ENCODE measurements around the gene ZFP3.
"Not testable (repeated sequence)": the region's sequence is repeated elsewhere in the genome, so short reads cannot be mapped to it uniquely, and the experiment has no call there.

Gene ZFP3

GRCh38 chr17:5124896-5125295, 46.6 kb downstream of the ZFP3 start:
- not testable (repeated sequence) for DNase-seq (ENCODE audit: low read depth, low spot score)

GRCh38 chr17:5126719-5127488, 48.6 kb downstream of the ZFP3 start:
- DNase-seq (ENCODE audit: low read depth, low spot score): no peak

- no peak for DNase-seq (ENCODE audit: low read depth, low spot score)
These were observed 49.6 kb downstream of the ZFP3 start for GRCh38 chr17:5127910-5128309.

GRCh38 chr17:5128387-5128786, 50.1 kb downstream of the ZFP3 start:
- DNase-seq (ENCODE audit: low read depth, low spot score): not testable (repeated sequence)

GRCh38 chr17:5128905-5129535, 50.8 kb downstream of the ZFP3 start:
- no peak for DNase-seq (ENCODE audit: low read depth, low spot score)

GRCh38 chr17:5129770-5130169, 51.5 kb downstream of the ZFP3 start:
- DNase-seq (ENCODE audit: low read depth, low spot score): not testable (repeated sequence)

- not testable (repeated sequence) for DNase-seq (ENCODE audit: low read depth, low spot score)
These were observed 52.0 kb downstream of the ZFP3 start for GRCh38 chr17:5130261-5130660.

GRCh38 chr17:5130687-5131086, 52.4 kb downstream of the ZFP3 start:
- not testable (repeated sequence) for DNase-seq (ENCODE audit: low read depth, low spot score)

GRCh38 chr17:5131146-5131715, 53.0 kb downstream of the ZFP3 start:
- no peak for DNase-seq (ENCODE audit: low read depth, low spot score)

- DNase-seq (ENCODE audit: low read depth, low spot score): not testable (repeated sequence)
These were observed 53.7 kb downstream of the ZFP3 start for GRCh38 chr17:5131799-5132502.

- DNase-seq (ENCODE audit: low read depth, low spot score): not testable (repeated sequence)
These were observed 54.4 kb downstream of the ZFP3 start for GRCh38 chr17:5132503-5133225.

GRCh38 chr17:5133311-5133710, 55.0 kb downstream of the ZFP3 start:
- no peak for DNase-seq (ENCODE audit: low read depth, low spot score)

GRCh38 chr17:5133961-5134360, 55.7 kb downstream of the ZFP3 start:
- DNase-seq (ENCODE audit: low read depth, low spot score): not testable (repeated sequence)

- not testable (repeated sequence) for DNase-seq (ENCODE audit: low read depth, low spot score)
These were observed 56.3 kb downstream of the ZFP3 start for GRCh38 chr17:5134571-5134970.

GRCh38 chr17:5135131-5135712, 57.0 kb downstream of the ZFP3 start:
- not testable (repeated sequence) for DNase-seq (ENCODE audit: low read depth, low spot score)

- DNase-seq (ENCODE audit: low read depth, low spot score): no peak
These were observed 57.7 kb downstream of the ZFP3 start for GRCh38 chr17:5135726-5136579.

GRCh38 chr17:5136580-5137412, 58.5 kb downstream of the ZFP3 start:
- DNase-seq (ENCODE audit: low read depth, low spot score): not testable (repeated sequence)

- not testable (repeated sequence) for DNase-seq (ENCODE audit: low read depth, low spot score)
These were observed 59.4 kb downstream of the ZFP3 start for GRCh38 chr17:5137511-5138197.

GRCh38 chr17:5138198-5138544, 59.9 kb downstream of the ZFP3 start:
- DNase-seq (ENCODE audit: low read depth, low spot score): not testable (repeated sequence)

Measured in activated naive CD8-positive, alpha-beta T cell treated with anti-CD3 and anti-CD28 coated beads, Interleukin-2, amount 50 U/mL, for 16 hours (primary cell).